Uterus (tissue), 4 donors: ENCODE results near the gene SRA1. TPM values are rescaled to one million over a fixed set of nuclear protein-coding genes. Genes with fewer than 3 reads are reported as not detected.

ENCODE experiments used
- DNase-seq, 2 donors: peaks; one replicate each; pipeline ENCODE4 v3.0.0-alpha.2; 2019 to 2020
- H3K27ac ChIP-seq, 2 donors: fragments of 200-600 bp; sonication (generic); 1 replicate in 1 of 2; 2 replicates in 1 of 2; pipeline ENCODE4 v1.5.1; 2016 to 2018
- H3K27me3 ChIP-seq, 2 donors: fragments of 200-600 bp; sonication (generic); one replicate each; pipeline ENCODE4 v1.5.1; 2018 to 2019; ENCODE audit warnings: control low read depth in 1 of 2
- H3K36me3 ChIP-seq, 2 donors: fragments of 200-600 bp; sonication (generic); one replicate each; pipeline ENCODE4 v1.5.1; 2019; ENCODE audit warnings: control low read depth in 1 of 2
- H3K4me1 ChIP-seq, 2 donors: fragments of 200-600 bp; sonication (generic); one replicate each; pipeline ENCODE4 v1.5.1; 2018 to 2019; ENCODE audit warnings: control low read depth in 1 of 2
- H3K4me3 ChIP-seq, 2 donors: fragments of 200-600 bp; sonication (generic); 1 replicate in 1 of 2; 2 replicates in 1 of 2; pipeline ENCODE4 v1.5.1; 2018 to 2019; ENCODE audit warnings: mild to moderate bottlenecking in 1 of 2
- H3K9me3 ChIP-seq, 2 donors: fragments of 200-600 bp; sonication (generic); one replicate each; pipeline ENCODE4 v1.5.1; 2019; ENCODE audit warnings: control low read depth in 1 of 2
- CTCF ChIP-seq, 4 experiments: fragments of 200-600 bp in 2 of 4; fragments of 450-650 bp in 2 of 4; sonication (generic) in 2 of 4; IDR thresholded peaks; one replicate each; pipeline ENCODE4 v1.5.1; 2016 to 2019; ENCODE audit warnings: antibody characterized with exemption in 4 of 4, mild to moderate bottlenecking in 2 of 4, moderate library complexity in 1 of 4
- POLR2A ChIP-seq, 2 donors: fragments of 450-650 bp; IDR thresholded peaks; one replicate each; pipeline ENCODE4 v1.6.1; 2016; ENCODE audit warnings: antibody characterized with exemption in 2 of 2, mild to moderate bottlenecking in 1 of 2, moderate library complexity in 1 of 2
- intact Hi-C: fragments of 100-400 bp; cut with DNase I; formaldehyde crosslinking; loops from one replicate; pipeline ENCODE4 v1.15.1; 2023; ENCODE audit warnings: low total_unique reads
- total RNA-seq, 4 donors: library from RNA; depleted of rRNA in 3 of 4; stranded (reverse); fragments of >200 nt in 3 of 4; gene quantifications; one replicate each; pipeline versions ENCODE4 v1.1.0 to v1.2.4, GENCODE V29; 2014 to 2023
- donor health status: DM: yes; HTN: yes; CAD: no.

SRA1 gene
- total RNA-seq, 4 donors from 2014 or later: 2.6 to 32.6 (median 22.9) TPM

GRCh38 chr5:140576776-140577201 lies 19.5 kb upstream of the SRA1 start:
- no peaks in the 10 kb centered on the region for H3K9me3 ChIP-seq
- intact Hi-C loops: no loop called here
- H3K27ac ChIP-seq: no peak overlapping the region
- H3K4me1 ChIP-seq: no peaks in the 10 kb centered on the region
- no peak overlapping the region for H3K4me3 ChIP-seq
- DNase-seq: no peak
- no peaks in the 10 kb centered on the region for H3K27me3 ChIP-seq
- TF ChIP-seq POLR2A (IDR thresholded peaks at IDR 0.05) (no peak), CTCF (IDR thresholded peaks at IDR 0.05) (no peak)
- H3K36me3 ChIP-seq: no peaks in the 10 kb centered on the region

- no peak overlapping the region for H3K27ac ChIP-seq
- DNase-seq: no peak
- H3K4me3 ChIP-seq: no peak overlapping the region
- intact Hi-C loops: no loop called here
- no peaks in the 10 kb centered on the region for H3K9me3 ChIP-seq
- H3K4me1 ChIP-seq: no peaks in the 10 kb centered on the region
- H3K27me3 ChIP-seq: no peaks in the 10 kb centered on the region
- no peaks in the 10 kb centered on the region for H3K36me3 ChIP-seq
- TF ChIP-seq POLR2A (IDR thresholded peaks at IDR 0.05) (no peak), CTCF (IDR thresholded peaks at IDR 0.05) (peak in 2 of 4 experiments; percentile 18 to 20)
Measured at GRCh38 chr5:140575309-140575708, 18.0 kb upstream of the SRA1 start.

- intact Hi-C loops: no loop called here
- no peaks in the 10 kb centered on the region for H3K4me1 ChIP-seq
- no peak overlapping the region for H3K4me3 ChIP-seq
- H3K36me3 ChIP-seq: no peaks in the 10 kb centered on the region
- H3K9me3 ChIP-seq: no peaks in the 10 kb centered on the region
- H3K27ac ChIP-seq: no peak overlapping the region
- TF ChIP-seq CTCF (IDR thresholded peaks at IDR 0.05) (no peak), POLR2A (IDR thresholded peaks at IDR 0.05) (no peak)
- H3K27me3 ChIP-seq: no peaks in the 10 kb centered on the region
- no peak for DNase-seq
Measured at GRCh38 chr5:140574165-140574564, 16.9 kb upstream of the SRA1 start.

GRCh38 chr5:140573683-140574082 lies 16.4 kb upstream of the SRA1 start:
- Histone ChIP-seq H3K9me3 (no peaks in the 10 kb centered on the region), H3K27ac (no peak overlapping the region), H3K4me1 (no peaks in the 10 kb centered on the region), H3K27me3 (no peaks in the 10 kb centered on the region), H3K36me3 (no peaks in the 10 kb centered on the region), H3K4me3 (no peak overlapping the region)
- DNase-seq: no peak
- intact Hi-C loops: no loop called here
- TF ChIP-seq POLR2A (IDR thresholded peaks at IDR 0.05) (no peak), CTCF (IDR thresholded peaks at IDR 0.05) (no peak)

- Histone ChIP-seq H3K27me3 (no peaks in the 10 kb centered on the region), H3K36me3 (no peaks in the 10 kb centered on the region), H3K9me3 (no peaks in the 10 kb centered on the region), H3K27ac (no peak overlapping the region), H3K4me3 (no peak overlapping the region), H3K4me1 (peaks cover under 1 to 1% of the 10 kb centered on the region in 2 donors)
- no peak for DNase-seq
- intact Hi-C loops: no loop called here
- no peak for TF ChIP-seq CTCF (IDR thresholded peaks at IDR 0.05)
- no peak for TF ChIP-seq POLR2A (IDR thresholded peaks at IDR 0.05)
Measured at GRCh38 chr5:140571105-140571504, 13.8 kb upstream of the SRA1 start.
